CD4-positive, alpha-beta T cell treated with Interleukin-1 beta for 1 hour (primary cell): ENCODE measurements around the gene TXLNA.
A peak's percentile ranks its signal among the peaks of the same experiment; 100 is the strongest.

ENCODE experiments used
- DNase-seq, 2 donors: peaks; one replicate each; pipeline ENCODE4 v3.0.0-alpha.2; 2020 to 2022

The TXLNA gene

GRCh38 chr1:32215629-32216480, 36.4 kb downstream of the TXLNA start:
- peak; percentile 61 to 70 for DNase-seq

DNA sequence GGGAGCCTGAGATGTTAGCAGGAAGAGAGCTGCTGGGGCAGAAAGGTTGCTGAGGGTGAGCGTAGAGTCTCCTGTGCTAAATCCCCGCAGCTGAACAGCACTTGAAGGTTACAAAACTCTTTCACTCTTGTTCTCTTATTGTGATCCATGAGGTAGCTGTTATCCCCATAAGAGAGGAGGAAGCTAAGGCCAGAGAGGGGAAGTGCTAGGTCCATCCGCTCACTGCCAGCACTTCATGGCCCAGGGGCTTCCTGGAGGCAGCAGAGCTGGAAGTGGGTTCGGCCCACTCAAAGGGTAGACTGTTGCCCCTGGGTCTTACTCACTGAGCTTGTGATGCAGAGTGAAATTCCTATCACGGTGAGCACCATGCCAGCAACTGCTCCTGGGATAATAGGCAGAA, 37.1 kb downstream of the TXLNA start:
- DNase-seq, result no peak

- no peak for DNase-seq
Observed at GRCh38 chr1:32219022-32219421, 39.5 kb downstream of the TXLNA start.

GRCh38 chr1:32220746-32221580, 41.5 kb downstream of the TXLNA start:
- DNase-seq, result no peak

DNA sequence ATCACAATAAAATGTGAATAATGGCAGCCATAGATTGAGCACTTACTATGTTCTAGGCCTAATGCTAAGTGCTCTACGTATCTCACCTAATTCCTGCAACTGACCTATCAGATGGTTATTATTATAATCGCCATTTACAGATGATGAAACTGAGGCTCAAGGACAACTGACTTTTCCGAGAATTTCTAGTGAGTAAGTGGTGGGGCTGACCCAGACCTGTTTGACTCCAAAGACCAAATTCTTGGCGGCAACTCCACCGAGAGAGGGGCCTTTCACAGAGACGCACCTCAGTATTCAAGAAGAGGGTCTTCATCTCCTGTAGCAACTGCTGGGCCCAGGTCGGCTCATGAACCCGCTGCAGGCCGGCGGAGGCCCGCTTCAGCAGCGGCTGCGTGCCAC, 42.1 kb downstream of the TXLNA start:
- no peak for DNase-seq

DNA sequence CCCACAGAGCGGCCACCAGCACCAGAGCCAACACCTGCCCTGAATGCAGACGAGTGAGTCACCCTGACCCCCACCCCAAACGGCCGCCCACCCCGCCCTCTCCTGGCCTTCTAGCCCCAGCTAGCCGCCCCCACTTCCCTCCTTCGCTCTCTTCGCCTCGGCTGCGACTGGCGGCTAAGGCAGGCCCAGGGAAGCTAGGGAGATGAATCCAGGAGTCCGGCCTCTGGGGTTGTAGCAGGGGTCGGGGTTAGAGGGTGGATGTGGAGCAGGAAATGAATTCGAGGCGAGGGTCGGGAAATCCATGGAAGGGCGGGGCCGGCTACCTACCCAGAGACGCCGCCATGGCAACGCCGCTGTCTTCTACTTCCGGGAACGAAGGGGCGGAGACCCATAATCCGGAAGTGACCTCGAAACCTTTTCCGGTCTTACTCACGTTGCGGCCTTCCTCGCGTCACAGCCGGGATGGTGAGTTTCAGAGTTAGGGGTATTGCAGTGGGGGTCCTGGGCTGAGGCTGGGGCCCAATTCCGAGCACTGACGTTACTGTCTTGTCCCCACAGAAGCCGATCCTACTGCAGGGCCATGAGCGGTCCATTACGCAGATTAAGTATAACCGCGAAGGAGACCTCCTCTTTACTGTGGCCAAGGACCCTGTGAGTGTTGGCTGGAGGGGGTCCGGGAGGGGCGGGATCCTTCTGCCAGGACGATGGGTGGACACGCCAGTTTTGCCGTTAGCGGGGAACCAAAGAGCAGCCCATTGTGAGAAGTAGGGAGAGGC, 42.7 kb downstream of the TXLNA start, which contains the start of the genes EIF3I and TMEM234:
EIF3I (plus strand) TSS at position 428 of the 776 bp plus-strand sequence; CDS start at position 463, 35 bp downstream.
TMEM234 (minus strand) TSS at position 374 of the 776 bp plus-strand sequence; CDS start at position 343, 31 bp downstream.
- DNase-seq, result peak; percentile 92

GRCh38 chr1:32223683-32224082, 44.2 kb downstream of the TXLNA start:
- no peak for DNase-seq

GRCh38 chr1:32224285-32224684, 44.8 kb downstream of the TXLNA start:
- no peak for DNase-seq

DNA sequence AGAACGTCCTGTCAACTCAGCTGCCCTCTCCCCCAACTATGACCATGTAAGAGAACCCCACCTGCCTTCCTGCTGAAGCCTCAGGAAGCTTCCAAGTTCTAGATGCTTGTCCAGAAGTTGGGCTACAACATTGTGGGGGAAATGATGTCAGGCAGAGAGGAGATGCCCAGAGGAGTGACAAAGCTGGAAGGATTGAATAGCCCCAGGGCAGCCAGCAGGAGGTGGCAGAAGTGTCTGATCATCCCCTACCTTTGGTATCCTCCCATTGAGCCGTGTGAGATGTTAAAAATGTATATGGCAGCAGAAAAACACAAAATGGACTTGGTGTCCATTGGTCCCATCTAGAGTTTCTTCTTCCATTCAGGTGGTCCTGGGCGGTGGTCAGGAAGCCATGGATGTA, 49.3 kb downstream of the TXLNA start:
- no peak for DNase-seq

- DNase-seq, result no peak
Observed at GRCh38 chr1:32231843-32232432, 52.5 kb downstream of the TXLNA start.

GRCh38 chr1:32232558-32233304, 53.3 kb downstream of the TXLNA start:
- no peak for DNase-seq

GRCh38 chr1:32234792-32235191, 55.3 kb downstream of the TXLNA start:
- no peak for DNase-seq

- DNase-seq, result no peak
Observed at GRCh38 chr1:32239337-32239736, 59.9 kb downstream of the TXLNA start.

DNA sequence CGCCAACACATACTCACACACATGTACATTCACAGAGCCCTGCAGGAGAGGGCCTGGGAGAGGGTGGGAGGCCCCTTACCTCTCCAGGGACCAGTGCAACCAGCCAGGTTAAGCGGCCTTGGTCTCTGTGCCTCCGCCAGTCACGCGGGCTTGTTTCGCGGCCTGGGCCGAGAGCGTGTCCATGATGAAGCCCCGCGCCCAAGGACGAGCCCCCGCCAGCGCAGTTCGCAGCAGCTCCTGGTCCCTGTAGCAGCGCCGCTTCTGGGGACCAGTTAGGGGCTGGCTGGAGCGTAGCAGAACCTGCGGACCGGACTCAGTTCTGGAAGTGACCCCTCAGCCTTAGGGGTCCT, 60.3 kb downstream of the TXLNA start:
- DNase-seq, result no peak

DNA sequence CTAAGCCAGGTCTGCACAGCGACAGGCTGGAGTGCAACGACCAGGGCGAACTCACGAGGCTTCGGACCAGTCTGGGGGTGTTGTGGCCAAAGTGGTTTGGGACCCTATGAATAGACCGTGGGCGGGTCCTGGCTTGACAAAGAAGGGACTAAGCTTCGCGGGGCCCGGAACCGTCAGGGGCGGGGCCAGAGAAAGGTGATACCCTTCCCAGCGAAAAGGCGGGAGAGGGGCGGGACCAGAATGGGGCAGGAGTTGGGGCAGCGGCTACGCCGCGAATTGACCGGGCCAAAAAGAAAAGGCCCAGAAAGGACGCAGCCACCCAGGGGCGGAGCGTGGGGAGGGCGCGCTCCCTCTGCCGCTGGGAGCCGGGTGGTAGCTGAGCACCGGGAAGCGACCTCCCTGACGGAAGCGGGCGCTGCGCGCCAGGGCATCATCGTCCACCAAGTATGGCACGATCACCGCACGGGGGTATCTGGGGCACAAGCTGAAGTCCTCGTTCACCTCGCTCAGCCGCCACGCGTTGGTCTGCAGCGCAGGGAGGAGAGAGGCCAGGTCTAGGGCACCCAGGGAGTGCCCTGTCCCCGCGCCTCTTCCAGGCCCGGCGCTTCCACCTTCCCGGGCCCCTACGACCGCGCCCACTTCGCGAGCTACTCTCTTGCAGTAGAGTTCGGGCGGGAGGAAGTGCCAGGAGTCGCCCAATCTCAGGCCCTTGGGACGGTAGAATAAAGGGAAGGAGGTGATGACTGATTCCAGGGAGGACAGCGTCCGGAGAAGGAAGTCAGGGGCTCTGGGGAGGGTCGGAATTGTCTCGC, 60.9 kb downstream of the TXLNA start:
- DNase-seq, result peak; percentile 61 to 66

DNA sequence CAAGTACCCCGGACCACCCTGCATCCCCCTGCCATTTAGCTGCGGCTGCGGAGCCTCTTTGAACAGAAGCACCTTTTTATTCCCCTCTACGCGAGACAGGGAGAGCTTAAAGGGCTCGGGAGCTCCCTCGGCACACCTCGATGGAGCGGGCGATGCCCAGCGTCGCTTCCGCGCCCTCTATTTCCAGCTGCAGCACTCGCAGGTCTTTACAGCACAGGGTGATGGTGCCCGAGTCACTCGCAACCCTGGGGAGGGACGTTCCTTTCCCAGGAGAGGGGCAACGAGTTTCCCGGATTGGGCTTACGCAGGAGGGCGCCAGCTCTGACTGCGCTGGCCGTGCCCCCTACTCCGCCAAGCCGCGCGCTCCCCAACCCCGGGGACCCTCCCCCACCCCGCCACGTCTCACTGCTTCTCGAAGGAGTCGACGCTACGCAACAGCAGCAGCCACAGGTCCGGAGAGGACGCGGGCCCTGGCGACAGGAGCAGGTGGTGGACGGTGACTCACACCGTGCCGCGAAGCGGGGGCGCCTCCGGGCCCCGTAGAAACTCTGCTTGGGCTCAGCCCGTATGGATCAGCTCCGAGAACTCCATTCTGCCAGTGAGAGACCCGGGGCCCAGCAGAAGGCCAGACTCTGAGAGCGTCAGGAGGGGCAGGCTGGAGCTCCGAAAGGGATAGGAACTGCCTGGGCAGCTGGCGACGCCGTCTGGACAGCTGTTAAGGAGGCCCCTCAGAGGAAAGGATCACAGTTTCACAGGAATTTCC, 61.7 kb downstream of the TXLNA start:
- DNase-seq, result peak in 1 of 2 donors; percentile 27

DNA sequence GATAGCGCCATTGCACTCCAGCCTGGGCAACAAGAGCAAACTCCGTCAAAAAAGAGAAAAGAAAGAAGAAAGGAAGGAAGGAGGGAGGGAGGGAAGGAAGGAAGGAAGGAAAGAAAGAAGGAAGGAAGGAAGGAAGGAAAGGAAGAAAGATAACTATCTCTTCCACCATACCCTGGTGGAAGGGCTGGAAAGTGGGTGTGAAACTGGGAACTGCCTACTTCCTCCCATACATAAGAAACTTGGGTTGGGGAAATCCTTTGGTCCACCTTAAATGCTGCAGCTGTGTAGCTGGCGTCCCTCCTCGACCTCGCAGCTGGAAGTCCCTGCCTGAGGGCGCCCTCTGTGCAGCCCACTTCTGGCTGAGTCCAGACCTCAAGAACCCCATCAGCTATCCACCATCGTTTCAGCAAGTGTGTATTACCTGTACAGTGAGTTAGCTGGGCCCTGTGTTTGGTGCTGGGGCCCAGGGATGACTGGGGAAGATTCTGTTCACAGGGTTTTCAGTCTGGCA, 62.9 kb downstream of the TXLNA start:
- no peak for DNase-seq

DNA sequence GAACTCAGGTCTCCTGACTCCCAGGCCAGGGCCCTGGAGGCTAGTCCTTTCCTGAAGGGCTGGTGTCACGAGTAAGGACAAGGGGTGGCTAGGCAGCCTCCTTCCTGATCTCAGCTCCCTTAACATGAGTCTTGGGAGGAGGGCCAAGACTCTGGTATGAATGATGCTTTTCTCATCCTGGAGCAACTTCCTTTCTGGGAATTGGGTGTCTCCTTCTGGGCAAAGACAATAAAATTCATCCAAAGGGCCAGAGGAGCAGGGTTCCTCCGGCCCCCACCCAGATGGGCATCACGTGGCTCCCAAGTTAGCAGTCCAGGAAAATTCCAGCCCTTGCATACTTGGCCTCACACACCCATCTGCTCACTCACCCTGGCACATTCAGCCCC, 67.4 kb downstream of the TXLNA start, which contains the start of gene FAM167B:
FAM167B (plus strand) TSS at position 335 of the 386 bp plus-strand sequence. CDS start 200 bp downstream, outside the sequence.
- no peak for DNase-seq

- DNase-seq, result no peak
Observed at GRCh38 chr1:32247452-32247851, 68.0 kb downstream of the TXLNA start.
